Measurements from ENCODE around the gene ATXN1. TPM values are rescaled to one million over a fixed set of nuclear protein-coding genes. Genes with fewer than 3 reads are reported as not detected.

ATXN1 gene
- total and polyA plus RNA-seq, 2 of the 8 experiments (the other 6 are each of a cell fraction or from before 2014, with no cell fraction given) = 1.6 to 4.0 TPM

- H4K8ac ChIP-seq (ENCODE audit: extremely low read depth, insufficient read depth, low read length) = no peak overlapping the region
- POLR2A ChIA-PET (ENCODE audit: partially characterized antibody) = no interaction called here
- no peak overlapping the region for H3K18ac ChIP-seq (ENCODE audit: extremely low read depth, low read length)
- H2AK5ac ChIP-seq (ENCODE audit: low read depth, low read length) = no peak overlapping the region
- no peak overlapping the region for H4K91ac ChIP-seq (replicated peaks; ENCODE audit: insufficient read length, low read length)
- no peaks in the 10 kb centered on the region for H3K79me1 ChIP-seq (ENCODE audit: low read depth, low read length)
- no peak overlapping the region for H4K5ac ChIP-seq (ENCODE audit: insufficient read length, low read depth, low read length)
- 84% methylated on average over 3 of the region's 3 CpGs; no CpG with 5 or more reads in 1 of the 2 experiments for WGBS, 2 experiments (ENCODE audit: extremely low coverage in 1 of 2, insufficient coverage in 1 of 2, insufficient read length in 1 of 2, insufficient replicate concordance in 2 of 2, low coverage in 1 of 2, low lambda C conversion rate in 2 of 2, missing lambda C conversion rate in 1 of 2)
- H3K27me3 ChIP-seq (replicated peaks in 1 of 4; ENCODE audit: control insufficient read depth in 3 of 4, extremely low read depth in 1 of 4, insufficient read depth in 3 of 4, low read length in 3 of 4) = no peaks in the 10 kb centered on the region
- H3K9me3 ChIP-seq (ENCODE audit: insufficient read depth in 2 of 2, low read depth in 1 of 2, low read length in 1 of 2) = no peaks in the 10 kb centered on the region
- no peak overlapping the region for H3K56ac ChIP-seq (replicated peaks; ENCODE audit: insufficient read length, low read depth, low read length)
- H3K4me3 ChIP-seq (ENCODE audit: extremely low read depth in 1 of 4, insufficient read depth in 2 of 4, low read depth in 3 of 4, low read length in 4 of 4) = no peak overlapping the region
- FAIRE-seq (no peak), DNase-seq (ENCODE audit: low read depth in 1 of 2, low spot score in 2 of 2) (no peak)
- H2BK20ac ChIP-seq (ENCODE audit: low read length) = no peak overlapping the region
- H2BK15ac ChIP-seq (ENCODE audit: low read length) = no peak overlapping the region
- H3K36me3 ChIP-seq (ENCODE audit: control insufficient read depth in 2 of 4, insufficient read depth in 4 of 4, low read length in 3 of 4) = no peaks in the 10 kb centered on the region
- H2BK120ac ChIP-seq (replicated peaks; ENCODE audit: low read depth, low read length) = no peak overlapping the region
- H2BK12ac ChIP-seq (ENCODE audit: low read depth, low read length) = no peak overlapping the region
- H2BK5ac ChIP-seq (ENCODE audit: low read depth, low read length) = no peak overlapping the region
- H2AFZ ChIP-seq (ENCODE audit: low read length) = no peak overlapping the region
- no peak overlapping the region for H3K27ac ChIP-seq (ENCODE audit: low read depth, low read length)
- no peak overlapping the region for H3K23ac ChIP-seq (ENCODE audit: insufficient read length)
- H3K9ac ChIP-seq (replicated peaks in 1 of 4; ENCODE audit: extremely low read depth in 1 of 4, low read depth in 3 of 4, low read length in 3 of 4) = no peak overlapping the region
- no peak overlapping the region for H3K14ac ChIP-seq (ENCODE audit: insufficient read length)
- H3K4me2 ChIP-seq (ENCODE audit: insufficient read depth in 1 of 2, low read depth in 2 of 2, low read length in 2 of 2) = no peak overlapping the region
- CTCF ChIA-PET (ENCODE audit: partially characterized antibody) = no interaction called here
- no peaks in the 10 kb centered on the region for H4K20me1 ChIP-seq (replicated peaks in 1 of 2; ENCODE audit: control insufficient read depth in 1 of 2, insufficient read depth in 2 of 2, low read length in 2 of 2)
- no peaks in the 10 kb centered on the region for H3K4me1 ChIP-seq (replicated peaks in 1 of 4; ENCODE audit: control insufficient read depth in 3 of 4, insufficient read depth in 4 of 4, low read length in 3 of 4)
- TF ChIP-seq ASH2L (IDR thresholded peaks at IDR 0.05; ENCODE audit: low read length) = no peak
- no peak for TF ChIP-seq CBX5 (IDR thresholded peaks at IDR 0.05; ENCODE audit: low read depth, low read length)
- no peak for TF ChIP-seq POLR2A (IDR thresholded peaks at IDR 0.05; ENCODE audit: control extremely low read depth in 1 of 2, low read depth in 2 of 2, low read length in 2 of 2)
- H3K23me2 ChIP-seq (ENCODE audit: low read depth, low read length) = no peaks in the 10 kb centered on the region
- no peaks in the 10 kb centered on the region for H3K79me2 ChIP-seq (ENCODE audit: control insufficient read depth in 1 of 2, insufficient read depth in 2 of 2, low read length in 2 of 2)
- H3K4ac ChIP-seq (replicated peaks; ENCODE audit: insufficient read length, low read depth, low read length) = no peak overlapping the region
Observed at GRCh38 chr6:16442031-16442430, 319.2 kb downstream of the ATXN1 start.
